ENCODE results near the gene GPX4. TPM values are rescaled to one million over a fixed set of nuclear protein-coding genes. Genes with fewer than 3 reads are reported as not detected.

The GPX4 gene
- total RNA-seq, 1 experiment from 2014 or later, result 355 TPM

DNA sequence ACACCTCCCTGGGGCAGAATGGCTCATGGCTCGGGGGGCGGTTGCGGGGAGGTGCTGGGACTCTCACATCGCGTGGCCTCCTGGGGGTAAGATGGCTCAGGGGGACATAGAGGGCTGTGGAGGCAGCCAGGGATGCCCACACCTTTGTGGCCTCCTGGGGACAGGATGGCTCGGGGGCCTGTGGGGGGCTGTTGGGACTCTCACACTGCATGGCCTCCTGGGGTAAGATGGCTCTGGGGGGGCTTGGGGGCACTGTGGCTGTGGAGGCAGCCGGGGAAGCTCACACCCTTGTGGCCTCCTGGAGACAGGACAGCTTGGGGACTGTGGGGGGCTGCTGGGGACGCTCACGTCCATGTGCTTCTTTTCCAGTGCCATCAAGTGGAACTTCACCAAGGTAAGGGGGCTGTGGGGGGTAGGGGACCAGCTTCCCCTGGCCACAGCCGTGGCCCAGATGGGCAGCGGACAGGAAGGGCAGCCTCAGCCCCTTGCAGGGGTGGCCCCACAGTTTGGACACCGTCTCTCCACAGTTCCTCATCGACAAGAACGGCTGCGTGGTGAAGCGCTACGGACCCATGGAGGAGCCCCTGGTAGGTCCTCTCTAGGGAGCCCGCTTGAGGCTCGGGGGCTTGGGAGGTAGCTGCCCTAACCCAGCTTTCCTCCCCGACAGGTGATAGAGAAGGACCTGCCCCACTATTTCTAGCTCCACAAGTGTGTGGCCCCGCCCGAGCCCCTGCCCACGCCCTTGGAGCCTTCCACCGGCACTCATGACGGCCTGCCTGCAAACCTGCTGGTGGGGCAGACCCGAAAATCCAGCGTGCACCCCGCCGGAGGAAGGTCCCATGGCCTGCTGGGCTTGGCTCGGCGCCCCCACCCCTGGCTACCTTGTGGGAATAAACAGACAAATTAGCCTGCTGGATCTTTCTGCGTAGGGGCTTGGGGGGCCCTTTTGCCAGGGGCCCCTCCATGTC, 2.4 kb downstream of the GPX4 start:
- Histone ChIP-seq H3K4me1 (ENCODE audit: insufficient read depth, low read length) (0 out of 2 replicates have a peak, but pooled peaks cover 2% of the 10 kb centered on the region), H2AK5ac (ENCODE audit: insufficient read length, low read length) (no peak overlapping the region), H2AFZ (ENCODE audit: low read length) (no peak overlapping the region), H2BK15ac (ENCODE audit: low read depth, low read length) (no peak overlapping the region), H3K79me1 (ENCODE audit: insufficient read depth, low read depth, low read length, poor library complexity, severe bottlenecking) (no peaks in the 10 kb centered on the region), H3K27ac (ENCODE audit: insufficient read length, low read depth, low read length) (no peak overlapping the region), H3K79me2 (ENCODE audit: insufficient read depth, low read length) (no peaks in the 10 kb centered on the region; the same call in 1 of the 2 replicates), H2BK12ac (ENCODE audit: insufficient read length, low read depth, low read length) (no peak overlapping the region), H3K14ac (ENCODE audit: insufficient read depth, low read length) (no peak overlapping the region), H3K23ac (ENCODE audit: insufficient read length, low read depth, low read length) (no peak overlapping the region), H3K18ac (ENCODE audit: insufficient read length, low read depth, low read length) (no peak overlapping the region), H4K91ac (ENCODE audit: insufficient read length, low read depth, low read length) (no peak overlapping the region), H3K27me3 (ENCODE audit: insufficient read depth, low read length) (no peaks in the 10 kb centered on the region), H2BK120ac (ENCODE audit: low read depth, low read length, poor library complexity, severe bottlenecking) (no peak overlapping the region), H3K4ac (ENCODE audit: low read depth, low read length) (no peak overlapping the region), H2BK20ac (ENCODE audit: low read depth, low read length, poor library complexity, severe bottlenecking) (no peak overlapping the region), H2BK5ac (ENCODE audit: insufficient read length, low read length) (no peak overlapping the region), H4K8ac (replicated peaks; ENCODE audit: insufficient read length, low read depth, low read length) (no peak overlapping the region), H3K4me2 (ENCODE audit: insufficient read depth, insufficient read length, low read length) (no peak overlapping the region), H4K5ac (ENCODE audit: insufficient read length, low read depth, low read length) (no peak overlapping the region), H3K56ac (ENCODE audit: insufficient read length, low read depth, low read length) (no peak overlapping the region), H3K9me3 (ENCODE audit: control insufficient read depth, low read depth, low read length) (no peaks in the 10 kb centered on the region), H3K23me2 (ENCODE audit: insufficient read length, low read depth, low read length, poor library complexity, severe bottlenecking) (no peaks in the 10 kb centered on the region), H3T11ph (ENCODE audit: low read length) (no peak overlapping the region), H3K9ac (ENCODE audit: extremely low read depth, insufficient read length, low read length) (no peak overlapping the region), H4K20me1 (ENCODE audit: control insufficient read depth, insufficient read depth, insufficient read length) (no peaks in the 10 kb centered on the region)
- peaks cover 0 to 18% (median 7%) of the 10 kb centered on the region in 3 experiments; a peak in 3 of 7 replicates for H3K36me3 Mint-ChIP-seq (ENCODE audit: insufficient read depth in 1 of 3, low read depth in 3 of 3)
- H3K27ac Mint-ChIP-seq, result peak overlapping the region in 1 of 3 experiments; percentile 63; a peak in 1 of 7 replicates
- no CpG with 5 or more reads among the region's 32 CpGs for WGBS (ENCODE audit: extremely low coverage, insufficient read length, low lambda C conversion rate)
- TF ChIP-seq, protein P1, sequence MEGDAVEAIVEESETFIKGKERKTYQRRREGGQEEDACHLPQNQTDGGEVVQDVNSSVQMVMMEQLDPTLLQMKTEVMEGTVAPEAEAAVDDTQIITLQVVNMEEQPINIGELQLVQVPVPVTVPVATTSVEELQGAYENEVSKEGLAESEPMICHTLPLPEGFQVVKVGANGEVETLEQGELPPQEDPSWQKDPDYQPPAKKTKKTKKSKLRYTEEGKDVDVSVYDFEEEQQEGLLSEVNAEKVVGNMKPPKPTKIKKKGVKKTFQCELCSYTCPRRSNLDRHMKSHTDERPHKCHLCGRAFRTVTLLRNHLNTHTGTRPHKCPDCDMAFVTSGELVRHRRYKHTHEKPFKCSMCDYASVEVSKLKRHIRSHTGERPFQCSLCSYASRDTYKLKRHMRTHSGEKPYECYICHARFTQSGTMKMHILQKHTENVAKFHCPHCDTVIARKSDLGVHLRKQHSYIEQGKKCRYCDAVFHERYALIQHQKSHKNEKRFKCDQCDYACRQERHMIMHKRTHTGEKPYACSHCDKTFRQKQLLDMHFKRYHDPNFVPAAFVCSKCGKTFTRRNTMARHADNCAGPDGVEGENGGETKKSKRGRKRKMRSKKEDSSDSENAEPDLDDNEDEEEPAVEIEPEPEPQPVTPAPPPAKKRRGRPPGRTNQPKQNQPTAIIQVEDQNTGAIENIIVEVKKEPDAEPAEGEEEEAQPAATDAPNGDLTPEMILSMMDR (conservative IDR thresholded peaks at IDR 0.05), result no peak
- H3K9me3 Mint-ChIP-seq, result no peaks in the 10 kb centered on the region
- peaks cover 8 to 18% of the 10 kb centered on the region in 2 experiments for H3K4me1 Mint-ChIP-seq
- peak overlapping the region; percentile 63 to 76; a peak in 4 of 5 replicates for H3K4me3 Mint-ChIP-seq
- no peak for DNase-seq
- H3K27me3 Mint-ChIP-seq (ENCODE audit: low read depth), result no peaks in the 10 kb centered on the region; the same call in 1 of the 2 replicates
